ENCODE results near the gene CSNK1G1.

GRCh38 chr15:64264502-64264901, 91.5 kb downstream of the CSNK1G1 start:
- TF ChIP-seq CTCF (IDR thresholded peaks at IDR 0.05) (no peak), ZFX (IDR thresholded peaks at IDR 0.05; ENCODE audit: borderline replicate concordance) (no peak)
